Mucosa of gallbladder (tissue), 1 donor: Measurements from ENCODE around the gene DKK3. TPM values are rescaled to one million over a fixed set of nuclear protein-coding genes. Genes with fewer than 3 reads are reported as not detected.

ENCODE experiments used
- DNase-seq: peaks from one replicate; pipeline ENCODE4 v3.0.0-alpha.2; 2020; ENCODE audit warnings: low spot score
- total RNA-seq: library from RNA; stranded (reverse); gene quantifications from one replicate; pipeline ENCODE4 v1.2.1, GENCODE V29; 2021
- donor health status: DM: no; HTN: no; CAD: no.

Gene DKK3
- total RNA-seq, 1 donor from 2014 or later: 80.0 TPM

DNA sequence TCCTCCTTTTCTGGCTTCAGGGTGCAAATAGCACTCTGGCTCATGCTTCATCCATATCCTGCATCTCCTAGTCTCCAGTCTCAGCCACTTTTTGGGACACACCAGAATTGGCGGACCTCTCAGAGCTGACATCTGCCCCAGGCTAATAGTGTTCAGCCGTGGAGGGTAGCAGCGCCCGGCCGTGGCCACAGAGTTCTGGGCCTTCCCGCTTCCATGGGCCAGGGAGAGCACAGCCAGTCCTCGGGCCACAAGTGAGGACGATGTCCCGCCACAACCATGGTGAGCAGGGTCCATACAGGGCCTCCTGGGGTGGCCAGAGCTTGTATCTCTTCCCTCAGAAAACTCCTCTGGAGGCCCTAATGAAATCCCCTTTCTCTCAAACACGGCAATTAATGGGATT, 26.0 kb downstream of the DKK3 start:
- no peak for DNase-seq

DNA sequence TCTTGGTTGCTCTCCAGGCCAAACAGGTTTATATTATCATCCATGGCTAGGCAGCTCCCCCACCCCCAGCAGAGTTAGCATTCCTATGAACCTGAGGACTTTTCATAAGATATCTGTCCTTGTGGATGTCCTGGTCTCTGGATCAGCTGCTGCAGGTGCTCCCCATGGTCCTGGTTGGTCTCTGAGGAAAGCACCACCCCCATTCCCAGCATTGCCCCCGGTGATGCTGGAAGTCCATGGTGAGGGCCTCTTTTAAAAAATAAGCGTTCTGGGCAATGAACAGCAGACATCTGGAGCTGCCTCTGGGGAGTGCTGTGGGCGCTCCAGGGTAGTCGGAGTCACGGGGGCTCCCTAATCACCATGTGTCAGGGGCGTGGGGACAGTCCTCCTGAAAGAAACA, 26.6 kb downstream of the DKK3 start:
- DNase-seq: no peak

DNA sequence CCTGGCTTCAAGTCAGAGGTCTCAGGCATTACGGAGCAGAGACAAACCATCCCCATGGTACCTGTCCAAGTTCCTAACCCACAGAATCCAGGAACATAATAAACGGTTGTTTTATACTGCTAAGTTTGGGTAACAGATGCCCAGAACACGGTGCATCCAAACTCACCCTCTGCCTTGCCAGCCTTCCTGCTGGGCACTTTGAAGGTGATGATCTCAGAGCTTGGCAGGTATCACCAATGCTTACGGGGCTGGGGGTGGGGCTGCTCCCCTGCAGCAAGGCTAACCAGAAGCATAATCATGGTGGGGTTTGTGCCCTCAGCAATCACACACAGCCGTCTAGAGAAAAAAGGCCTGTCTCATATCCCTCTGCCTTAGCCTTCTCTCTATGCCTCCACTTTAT, 27.1 kb downstream of the DKK3 start:
- DNase-seq: no peak

DNA sequence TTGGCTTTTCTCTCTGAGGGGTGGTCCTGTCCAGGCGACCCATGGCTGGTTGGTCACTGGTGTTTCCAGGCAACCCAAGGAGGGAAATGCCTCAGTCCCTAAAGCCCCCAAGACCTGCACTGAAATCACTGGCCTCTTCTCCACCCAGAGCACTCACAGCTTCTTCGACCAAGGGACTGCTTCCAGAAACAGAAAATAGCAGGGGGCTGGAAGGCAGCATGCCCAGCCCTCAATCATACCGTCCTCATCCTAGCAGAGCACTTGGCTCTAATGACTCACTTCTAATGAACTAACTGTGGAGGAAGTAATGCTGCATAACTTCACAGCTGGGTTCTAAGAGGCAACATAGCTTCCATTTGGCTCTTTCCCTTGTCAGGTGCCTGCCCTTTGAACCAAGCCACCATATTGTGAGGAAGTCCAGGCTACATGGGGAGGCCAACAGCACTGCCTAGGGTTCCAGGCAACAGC, 27.6 kb downstream of the DKK3 start:
- no peak for DNase-seq

DNA sequence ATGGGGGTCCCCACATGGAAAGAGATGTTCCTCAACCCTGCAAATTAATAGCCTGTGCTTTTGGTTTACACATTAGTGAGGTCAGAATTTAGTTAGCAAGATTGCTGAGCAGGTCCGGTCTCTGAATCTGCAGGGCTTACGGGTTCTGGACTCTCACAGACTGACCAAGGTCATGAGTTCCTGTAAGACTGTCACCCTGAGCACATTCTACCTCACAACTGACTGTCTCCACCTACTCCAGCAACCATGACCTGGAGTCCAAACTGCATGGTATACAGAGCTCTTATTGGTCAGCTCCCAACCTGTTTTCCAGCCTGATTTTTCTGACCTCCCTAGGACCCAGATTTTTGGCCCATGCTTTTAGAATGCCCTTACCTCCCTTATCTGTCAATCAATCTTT, 28.2 kb downstream of the DKK3 start:
- DNase-seq: no peak

DNA sequence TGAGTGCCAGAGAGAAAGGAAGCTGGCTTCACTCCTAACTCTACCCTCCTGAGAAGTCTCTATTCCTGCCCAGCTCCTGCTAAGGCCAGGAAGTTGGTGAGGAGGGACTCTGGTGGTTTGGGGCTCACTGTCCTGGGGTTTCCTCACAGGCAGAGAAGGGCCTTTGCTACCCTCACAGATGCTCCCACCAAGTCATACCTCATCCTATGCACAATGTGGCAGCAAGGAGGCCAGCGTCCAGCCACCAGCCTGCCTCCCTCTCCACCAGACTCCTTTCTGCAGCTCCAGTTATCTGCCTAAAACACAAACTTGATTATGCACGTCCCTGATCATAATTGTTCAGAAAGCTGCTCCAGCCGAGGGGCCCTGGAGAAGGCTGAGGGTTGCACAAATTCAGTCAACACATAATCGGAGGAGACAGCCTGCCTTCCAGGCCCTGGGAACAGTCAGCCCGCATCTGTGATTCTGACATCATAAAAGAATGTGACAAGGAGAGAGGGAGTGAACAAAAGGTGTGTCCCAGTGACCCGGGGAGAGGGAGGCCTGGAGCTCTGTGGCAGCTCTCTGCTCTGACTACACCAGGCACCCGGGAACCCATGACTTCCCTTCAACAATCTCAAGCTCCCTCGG, 28.8 kb downstream of the DKK3 start:
- peak; percentile 31 for DNase-seq

DNA sequence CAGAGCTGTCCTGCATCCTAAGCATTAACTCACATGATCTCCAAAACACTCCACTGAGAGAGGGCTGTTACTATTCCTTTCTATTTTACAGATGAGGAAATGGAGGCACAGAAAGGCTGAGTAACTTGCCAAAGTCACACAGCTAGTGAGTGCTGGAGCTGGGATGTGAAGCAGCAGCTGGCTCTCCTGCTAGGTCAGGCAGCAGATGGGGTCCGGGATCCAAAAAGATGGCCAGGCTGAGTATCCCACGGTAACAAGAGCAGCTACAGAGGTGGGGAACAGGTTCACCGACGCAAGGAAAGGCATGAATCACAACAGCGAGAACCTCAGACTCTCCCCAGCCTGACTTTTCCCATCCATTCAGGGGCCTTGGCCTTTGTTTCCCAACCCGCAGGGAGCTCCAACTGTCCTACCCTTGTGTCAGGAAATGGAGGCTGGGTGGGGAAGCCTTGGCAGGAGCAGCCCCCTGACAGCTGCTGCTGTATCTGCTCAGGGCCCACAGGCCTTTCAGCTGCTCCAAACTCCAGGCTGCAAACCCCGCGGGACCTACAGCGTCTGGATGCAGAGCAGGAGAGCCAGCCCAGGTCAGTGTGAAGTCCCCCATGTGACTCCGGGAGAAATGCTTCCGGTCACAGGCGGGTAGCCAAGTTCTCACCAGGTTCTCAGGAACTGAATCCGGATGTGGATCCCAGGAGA, 29.5 kb downstream of the DKK3 start:
- DNase-seq: peak; percentile 49

DNA sequence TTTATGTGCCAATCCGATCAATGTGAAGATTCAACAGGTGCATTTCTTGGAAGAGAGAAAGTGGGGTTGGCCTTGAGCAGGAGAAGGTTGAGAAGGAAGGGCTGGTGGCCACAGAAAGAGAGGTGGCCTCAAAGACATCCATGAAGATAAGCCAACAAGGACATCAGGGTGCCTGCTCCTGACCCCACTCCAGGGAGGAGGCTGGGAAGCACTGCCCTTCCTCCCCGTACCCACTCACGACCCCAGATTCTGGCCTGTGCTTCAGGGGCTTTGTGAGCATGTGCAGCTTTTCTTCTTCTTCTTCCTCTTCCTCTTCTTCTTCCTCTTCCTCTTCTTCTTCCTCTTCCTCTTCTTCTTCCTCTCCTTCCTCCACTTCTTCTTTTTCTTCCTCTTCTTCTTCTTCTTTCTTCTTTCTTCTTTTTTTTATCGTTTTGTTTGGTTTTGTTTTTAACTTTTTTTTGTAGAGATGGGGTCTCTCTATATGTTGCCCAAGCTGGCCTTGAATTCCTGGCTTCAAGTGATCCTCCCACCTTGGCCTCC, 30.3 kb downstream of the DKK3 start:
- DNase-seq: no peak

DNA sequence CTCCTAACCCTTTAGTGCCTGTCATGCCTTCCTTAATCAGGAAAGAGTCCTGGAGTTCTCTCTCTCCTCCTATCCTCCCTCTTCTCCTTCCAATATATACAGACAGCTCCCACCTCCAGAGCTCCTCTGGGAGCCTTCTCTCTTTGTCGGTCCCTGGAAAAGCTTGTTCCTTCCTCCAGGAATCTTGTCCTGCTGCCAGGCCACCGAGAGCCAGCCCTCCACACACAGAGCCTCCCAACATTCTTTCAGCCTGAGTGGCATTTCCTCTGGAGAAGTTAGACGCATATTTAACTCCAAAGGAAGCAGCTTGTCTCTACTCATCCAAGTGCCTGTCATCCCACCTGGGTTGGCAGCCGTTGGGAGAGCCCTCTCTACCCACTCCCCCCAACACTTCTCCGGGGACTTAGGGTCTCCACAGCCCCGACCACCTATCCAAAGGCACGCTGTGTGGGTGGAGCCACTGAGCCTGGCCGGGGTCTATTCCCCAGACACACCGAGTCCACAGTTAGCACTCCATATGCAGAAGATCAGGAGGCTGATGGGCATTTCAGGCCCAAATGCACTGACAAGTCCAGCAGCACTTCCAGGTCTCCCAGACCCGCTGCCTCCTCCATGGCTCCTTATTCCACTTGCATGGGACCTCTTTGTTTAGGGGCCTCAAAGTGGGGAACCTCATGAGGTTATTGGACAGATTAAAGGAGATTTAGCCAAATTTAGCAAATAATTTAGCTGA, 31.1 kb downstream of the DKK3 start:
- peak; percentile 69 for DNase-seq

DNA sequence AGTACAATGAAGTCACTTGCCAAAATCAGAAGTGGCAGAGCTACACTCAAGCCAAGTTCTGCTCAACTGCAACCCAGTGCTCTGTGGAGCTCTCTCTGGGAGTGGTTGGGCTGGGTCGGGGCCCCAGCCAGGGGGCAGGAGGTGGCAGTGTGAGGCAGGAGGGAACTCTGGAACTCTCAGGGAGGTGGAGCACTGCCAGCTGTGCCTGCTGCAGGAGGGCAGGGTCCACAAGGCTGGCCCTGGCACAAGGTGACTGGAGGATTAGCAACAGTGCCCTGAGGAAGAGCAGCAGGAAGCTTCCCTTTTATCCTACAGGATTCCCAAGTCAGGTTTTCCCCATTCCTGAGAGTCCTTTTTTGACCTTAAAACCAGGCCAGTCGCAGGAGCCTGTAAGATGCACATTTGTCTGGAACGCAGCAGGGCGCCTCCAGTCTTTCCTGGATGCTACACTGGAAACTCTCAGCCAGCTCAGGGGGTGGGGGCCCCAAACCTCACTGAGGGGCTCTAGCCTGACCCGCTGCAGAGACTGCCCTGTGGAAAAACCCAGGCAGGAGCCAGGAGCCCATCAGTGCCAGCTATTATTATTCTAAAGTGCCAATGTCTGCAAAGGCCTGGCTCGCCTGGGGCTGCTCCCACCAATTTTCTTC, 31.8 kb downstream of the DKK3 start:
- DNase-seq: peak; percentile 40

DNA sequence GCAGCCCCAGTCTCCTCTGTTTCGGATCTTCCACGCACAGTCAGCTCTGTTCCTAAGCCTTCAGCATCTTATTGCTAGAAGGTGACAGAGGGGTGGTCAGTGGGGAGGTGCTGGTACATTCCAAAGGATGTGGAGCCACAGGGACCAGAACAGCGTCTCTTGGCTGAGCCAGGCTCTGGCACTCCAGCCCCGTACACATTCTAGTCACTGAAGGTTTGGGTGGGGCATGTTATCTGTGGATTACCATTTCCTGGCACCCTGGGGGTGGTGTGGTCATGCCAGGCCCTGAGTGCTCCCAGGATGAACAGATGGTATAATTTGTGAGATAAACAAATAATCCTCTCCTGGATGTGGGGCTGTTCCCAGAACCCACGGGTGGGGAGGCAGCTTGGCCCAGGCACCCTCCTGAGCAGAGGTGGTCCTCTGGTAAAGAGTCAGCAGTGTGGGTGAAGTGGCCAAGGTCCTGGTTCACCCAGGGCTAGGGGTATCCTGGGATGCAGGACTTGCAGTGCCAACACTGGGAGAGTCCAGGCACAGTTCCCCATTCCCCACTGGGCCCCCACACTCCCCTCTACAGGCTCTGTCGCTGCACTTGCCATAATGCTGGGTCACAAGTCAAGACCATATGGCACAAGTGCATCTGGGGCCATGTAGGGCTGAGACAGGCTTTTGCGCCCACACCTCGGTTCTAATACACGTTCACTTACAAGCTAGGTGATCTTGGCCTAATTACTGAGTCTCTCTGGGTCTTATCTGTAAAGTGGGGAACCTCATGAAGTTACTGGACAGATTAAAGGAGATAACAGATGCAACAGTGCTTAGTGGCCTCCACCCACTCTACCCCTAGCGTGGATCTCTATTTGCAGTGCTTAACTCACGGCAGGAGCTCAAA, 33.0 kb downstream of the DKK3 start:
- DNase-seq: no peak

DNA sequence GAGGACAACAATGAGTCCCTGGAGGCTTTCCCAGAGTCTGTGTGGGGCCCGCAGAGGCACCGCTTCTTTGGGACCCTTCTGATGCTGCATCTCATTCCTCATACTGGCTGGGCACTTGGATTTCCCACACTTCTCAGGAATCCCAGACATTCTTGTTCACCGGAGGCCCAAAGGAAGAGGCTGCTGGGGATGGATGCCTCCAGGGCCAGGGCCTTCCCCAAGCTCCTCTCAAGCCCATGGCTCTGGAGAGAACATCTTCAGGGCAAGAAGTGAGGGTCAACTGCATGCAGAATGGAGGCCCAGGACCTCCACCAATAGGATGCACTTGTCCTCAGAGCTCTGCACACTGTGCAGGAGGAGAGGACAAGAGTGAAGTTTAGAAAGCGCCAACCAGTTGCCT, 34.6 kb downstream of the DKK3 start:
- DNase-seq: no peak

DNA sequence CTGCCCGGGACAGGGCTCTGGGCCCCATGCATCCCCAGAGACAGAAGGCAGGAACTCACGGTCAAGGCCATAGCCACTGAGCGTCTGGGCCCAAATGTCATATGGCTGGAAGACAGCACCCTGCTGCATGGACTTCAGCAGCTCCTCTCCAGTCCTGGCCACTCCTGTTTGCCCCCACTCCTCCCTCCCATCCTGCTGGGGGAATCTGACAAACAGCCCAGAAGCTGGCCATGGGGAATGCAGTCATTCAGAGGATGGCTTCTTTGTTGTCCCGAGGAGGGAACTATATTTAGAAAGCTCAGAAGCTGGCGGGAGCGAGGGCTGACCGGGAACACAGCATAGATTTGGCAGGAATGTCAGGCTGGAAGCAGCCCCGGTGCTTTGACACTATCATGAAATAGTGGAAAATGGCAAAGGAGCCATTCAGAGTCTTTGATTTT, 35.0 kb downstream of the DKK3 start:
- peak; percentile 32 for DNase-seq

DNA sequence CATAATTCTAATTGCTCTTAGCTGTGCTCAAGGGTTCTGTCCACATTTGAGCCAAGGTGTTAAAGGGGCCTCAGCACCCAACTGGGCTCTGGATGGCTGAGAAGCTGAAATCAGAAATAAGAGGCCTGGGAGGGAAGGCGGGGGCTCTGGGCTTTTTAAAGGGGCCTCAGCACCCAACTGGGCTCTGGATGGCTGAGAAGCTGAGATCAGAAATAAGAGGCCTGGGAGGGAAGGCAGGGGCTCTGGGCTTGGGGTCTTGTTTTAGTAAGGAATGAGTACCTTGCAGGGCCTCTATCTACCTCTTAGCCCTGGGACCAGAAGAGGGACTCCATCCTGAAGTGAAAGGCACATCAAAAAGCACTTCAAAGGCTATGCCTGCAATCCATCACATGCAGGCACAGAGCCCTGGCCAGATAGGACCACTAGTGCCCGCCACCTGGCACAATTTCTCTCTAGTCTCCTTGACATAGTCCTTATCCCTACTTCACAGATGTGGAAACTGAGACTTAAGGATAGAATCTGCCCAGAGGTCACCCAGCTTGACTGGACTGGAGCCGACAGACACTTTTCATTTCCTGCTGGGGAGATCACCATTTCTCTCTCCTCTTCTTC, 35.6 kb downstream of the DKK3 start:
- DNase-seq: no peak

DNA sequence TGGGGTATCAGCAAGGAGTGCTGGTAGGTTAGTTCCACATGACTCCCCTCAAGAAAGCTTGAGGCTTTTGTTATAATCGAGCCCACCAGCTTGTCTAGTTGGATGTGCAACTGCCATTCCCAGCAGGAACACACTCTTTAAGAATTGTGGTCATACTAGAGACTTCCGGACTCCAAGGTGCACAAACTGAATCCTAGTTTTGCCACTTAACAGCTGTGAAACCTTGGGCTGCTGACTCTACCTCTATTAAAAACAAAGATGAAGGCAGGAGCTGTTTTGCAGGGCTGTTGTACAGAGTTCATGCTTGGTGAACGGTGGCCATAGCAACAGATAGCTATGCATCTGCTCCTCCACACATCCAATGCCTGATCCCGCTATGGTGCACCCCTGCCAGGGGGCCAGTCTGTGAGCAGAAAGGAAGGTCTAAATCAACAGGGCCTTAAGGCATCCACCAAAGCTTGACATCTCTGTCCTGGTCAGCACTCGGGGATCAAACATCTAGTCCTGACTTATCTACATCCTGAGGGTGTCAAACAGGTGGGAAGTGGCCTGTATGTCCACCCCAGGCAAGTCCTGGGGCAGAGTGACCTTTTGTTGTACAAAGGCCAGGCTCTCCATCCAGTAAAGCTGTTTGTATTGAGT, 36.4 kb downstream of the DKK3 start:
- no peak for DNase-seq

DNA sequence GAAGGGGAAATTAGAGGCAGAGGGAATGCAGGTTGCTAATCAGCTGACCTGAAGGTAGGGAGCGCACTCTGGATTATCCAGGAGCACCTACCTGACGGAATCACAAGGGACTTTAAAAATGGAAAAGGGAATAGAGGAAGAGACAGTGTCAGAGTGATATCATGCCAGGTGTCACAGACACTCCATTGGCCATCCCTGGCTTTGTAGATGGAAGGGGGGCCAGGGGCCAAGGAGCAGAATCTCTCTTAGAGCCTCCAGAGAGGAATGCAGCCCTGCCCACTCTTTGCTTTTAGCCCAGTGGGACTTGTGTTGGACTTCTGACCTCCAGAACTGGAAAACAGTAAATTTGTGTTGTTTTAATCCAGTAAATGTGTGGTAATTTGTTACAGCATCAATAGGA, 37.9 kb downstream of the DKK3 start:
- no peak for DNase-seq

DNA sequence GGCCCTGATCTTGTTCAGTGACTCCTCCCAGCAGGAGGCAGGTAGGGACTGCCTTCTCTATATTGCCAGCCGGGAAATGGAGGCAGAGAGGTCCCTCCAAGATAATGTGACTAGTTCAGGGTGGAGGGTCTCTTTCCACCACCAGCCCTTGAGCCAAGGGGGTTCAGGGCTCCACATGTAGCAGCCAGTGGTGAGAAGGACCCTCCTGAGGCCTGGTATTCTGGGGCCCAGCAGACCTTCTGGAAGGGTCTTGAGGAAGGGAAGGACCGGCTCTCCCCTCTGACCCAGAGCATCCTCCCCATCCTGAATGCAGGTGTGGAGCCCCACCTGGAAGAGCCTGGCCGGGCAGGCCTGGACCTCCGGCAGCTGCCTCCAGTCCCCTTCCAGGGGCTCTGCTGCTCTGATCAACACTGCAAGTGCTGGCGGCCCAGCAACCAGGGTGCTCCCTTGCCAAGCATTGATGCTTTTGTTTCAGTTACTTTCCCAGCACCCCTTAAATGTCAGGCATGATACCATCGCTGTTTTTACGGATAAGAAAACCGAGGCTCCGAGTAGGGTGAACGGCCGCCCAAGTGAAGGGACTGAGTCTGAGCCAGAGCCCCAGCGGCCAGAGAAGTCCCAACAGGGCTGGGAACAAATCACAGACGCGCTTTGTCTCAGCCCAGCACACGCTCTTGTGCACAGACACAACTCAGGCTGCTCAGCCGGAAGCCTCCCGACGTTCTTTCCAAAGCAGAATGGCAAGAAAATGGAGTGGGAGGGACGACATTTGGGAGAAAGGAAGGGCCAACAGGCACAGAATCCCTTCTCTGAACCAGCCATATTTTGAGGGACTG, 38.8 kb downstream of the DKK3 start:
- no peak for DNase-seq

DNA sequence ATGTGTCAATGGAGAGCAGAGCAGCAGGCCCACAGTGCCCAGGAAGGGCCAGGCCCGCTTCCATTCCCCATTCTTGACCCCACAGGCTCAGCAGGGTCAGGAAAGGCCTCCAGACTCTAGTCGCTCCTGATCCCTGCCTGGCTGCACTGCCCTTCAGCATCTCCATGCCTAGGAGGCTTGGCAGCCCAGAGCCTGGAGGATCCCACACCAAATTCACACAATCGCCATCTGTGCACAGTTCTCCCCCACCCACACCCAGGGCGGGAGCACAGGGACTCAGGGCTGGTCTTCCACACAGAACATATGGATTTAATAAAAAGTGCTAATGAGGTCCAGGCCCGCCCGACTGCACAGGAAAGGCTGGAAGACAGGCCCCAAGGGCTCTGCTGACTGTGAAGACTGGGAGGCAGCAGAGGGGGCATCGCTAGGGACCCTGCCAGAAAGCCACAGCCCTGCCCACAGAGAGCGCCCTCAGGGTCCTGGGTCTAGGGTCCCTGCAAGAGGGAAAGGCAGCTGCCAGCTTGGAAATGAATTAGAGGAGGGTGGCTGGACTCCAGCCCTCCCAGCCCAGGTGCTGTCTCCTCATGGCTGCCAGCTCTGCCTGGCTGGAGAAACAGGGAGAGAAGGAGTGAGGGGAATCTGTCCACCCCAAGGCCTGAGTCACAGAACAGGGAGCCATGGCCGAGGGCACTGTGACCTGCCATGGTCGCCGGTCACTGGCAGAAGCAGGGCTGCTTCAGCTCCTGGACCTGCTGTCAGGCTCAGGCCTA, 39.7 kb downstream of the DKK3 start:
- no peak for DNase-seq
